Measurements from ENCODE around the gene OR6B3.

DNA sequence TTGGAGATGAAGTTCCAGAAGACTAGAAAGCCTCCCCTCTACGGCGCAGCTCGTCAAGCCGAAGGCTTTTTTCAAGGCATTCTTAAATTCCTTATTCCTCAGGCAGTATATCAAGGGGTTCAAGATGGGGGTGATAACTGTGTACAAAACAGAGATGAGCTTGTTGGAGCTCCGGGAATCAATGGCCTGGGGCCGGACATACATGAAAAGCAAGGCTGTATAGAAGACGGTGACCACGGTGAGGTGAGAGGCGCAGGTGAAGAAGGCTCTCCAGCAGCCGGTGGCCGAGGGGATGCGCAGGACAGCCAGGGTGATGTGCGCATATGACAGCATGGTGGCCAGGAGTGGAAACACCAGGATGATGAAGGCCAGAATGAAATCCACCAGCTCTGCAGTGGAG is 8.2 kb downstream of the OR6B3 start:
- TF ChIP-seq POLR2AphosphoS5 (IDR thresholded peaks at IDR 0.05) (no peak), EP300 (IDR thresholded peaks at IDR 0.05) (no peak)
